SU-DHL-6 (cell line): ENCODE measurements around the gene CCNDBP1.

Source experiments
- CTCF ChIP-seq: fragments of 200-600 bp; sonication (generic); IDR thresholded peaks from one replicate; pipeline ENCODE4 v1.5.1; 2017; ENCODE audit warnings: antibody characterized with exemption, mild to moderate bottlenecking, low read length, moderate library complexity; ENCODE audit not compliant: insufficient read depth, poor library complexity, severe bottlenecking
- EZH2phosphoT487 ChIP-seq: fragments of 200-600 bp; sonication (generic), shearing (Covaris generic); conservative IDR thresholded peaks from 2 replicates; pipeline ENCODE4 v1.6.1; 2018; ENCODE audit warnings: mild to moderate bottlenecking, antibody characterized with exemption, low read length, moderate library complexity, mixed read lengths

GRCh38 chr15:43143203-43143941, 41.8 kb upstream of the CCNDBP1 start:
- TF ChIP-seq CTCF (no peak), EZH2phosphoT487 (no peak)
